ENCODE data around the gene CEP83. TPM values are rescaled to one million over a fixed set of nuclear protein-coding genes. Genes with fewer than 3 reads are reported as not detected.

CEP83 gene
- total RNA-seq, 1 experiment from 2014 or later = 19.2 TPM

DNA sequence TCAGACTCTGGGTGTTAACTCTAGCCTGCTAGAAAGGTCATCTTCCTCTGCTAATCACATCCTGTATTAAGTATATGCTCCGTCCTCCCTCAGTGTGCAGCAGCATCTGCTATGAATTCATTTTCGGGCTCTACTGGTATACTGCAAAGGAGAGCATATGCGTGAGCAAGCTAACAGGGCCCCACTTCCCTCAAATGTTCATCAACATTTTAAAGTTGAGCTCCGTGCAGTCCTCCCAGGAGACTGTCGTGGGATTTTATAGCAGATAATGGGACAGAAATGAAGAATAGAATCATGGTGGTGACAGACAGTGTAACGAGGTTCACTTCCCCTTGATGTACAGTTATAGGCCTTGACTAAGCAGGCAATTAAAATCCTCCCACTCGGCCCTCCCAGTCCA is 179.6 kb downstream of the CEP83 start:
- Histone ChIP-seq H3K4me1 (ENCODE audit: control insufficient read depth in 1 of 2, insufficient read depth in 2 of 2, low read length in 2 of 2) (no peaks in the 10 kb centered on the region), H3K27me3 (ENCODE audit: insufficient read depth, low read length) (no peaks in the 10 kb centered on the region), H4K20me1 (ENCODE audit: insufficient read depth) (no peaks in the 10 kb centered on the region), H3K36me3 (ENCODE audit: control insufficient read depth in 1 of 2, insufficient read depth in 2 of 2, low read length in 2 of 2) (no peaks in the 10 kb centered on the region), H2AFZ (ENCODE audit: low read depth, low read length, poor library complexity, severe bottlenecking) (no peak overlapping the region), H3K9me2 (ENCODE audit: insufficient read depth) (no peaks in the 10 kb centered on the region), H3K27ac (ENCODE audit: low read depth, low read length) (no peak overlapping the region), H3K9me3 (ENCODE audit: control insufficient read depth in 1 of 2, insufficient read depth in 1 of 2, low read depth in 1 of 2, low read length in 2 of 2) (no peaks in the 10 kb centered on the region), H3K79me2 (ENCODE audit: insufficient read depth, low read length) (no peaks in the 10 kb centered on the region), H3K4me2 (ENCODE audit: low read length) (no peak overlapping the region), H3K4me3 (replicated peaks in 1 of 2; ENCODE audit: low read depth in 1 of 2, low read length in 2 of 2) (no peak overlapping the region), H3K9ac (ENCODE audit: low read length) (no peak overlapping the region)
- ChIA-PET CTCF (no interaction called here), RAD21 (ENCODE audit: low non-redundant PET in 1 of 2, low total read pairs in 2 of 2, uncharacterized antibody in 2 of 2, unreplicated experiment in 2 of 2) (no interaction called here), POLR2A (no interaction called here)
- intact Hi-C loops (cut with micrococcal nuclease) = no loop called here
- no peak for TF ChIP-seq RAD21 (IDR thresholded peaks at IDR 0.05; ENCODE audit: low read depth)
- no peak for TF ChIP-seq POLR2A (IDR thresholded peaks at IDR 0.05; ENCODE audit: borderline replicate concordance, extremely low read depth, insufficient read depth, insufficient read length)
- TF ChIP-seq CEBPB (IDR thresholded peaks at IDR 0.05; ENCODE audit: low read depth) = no peak
- DNase-seq (ENCODE audit: low read depth, low spot score) (no peak), ATAC-seq (no peak)
- BruUV-seq (replicated peaks) = no TSS peak

DNA sequence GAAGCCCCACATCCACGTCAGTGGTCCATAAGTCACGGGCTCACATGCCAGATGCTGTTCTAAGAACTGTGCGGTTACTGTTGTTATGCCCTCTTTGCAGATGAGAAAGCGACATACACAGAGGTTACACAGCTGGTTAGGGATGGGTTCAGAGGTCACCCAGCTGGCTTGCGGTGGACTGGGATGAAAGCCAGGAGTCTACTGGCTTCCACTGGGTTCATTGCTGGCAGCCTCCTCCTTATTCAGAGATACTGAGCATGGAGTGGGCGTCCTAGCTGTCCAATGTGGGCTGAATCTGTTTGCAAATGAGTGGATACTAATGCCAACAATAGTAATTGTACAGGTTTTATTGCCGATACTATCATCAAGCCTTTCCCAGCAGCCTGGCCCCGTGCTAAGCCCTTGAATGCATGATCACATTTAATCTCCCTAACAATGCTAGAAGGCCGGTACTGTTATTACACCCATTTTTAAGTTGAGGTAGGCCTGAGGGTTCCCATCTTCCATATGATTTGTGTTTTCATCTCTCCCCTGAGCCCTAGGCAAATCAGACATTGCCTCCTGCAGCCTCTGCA is 182.2 kb downstream of the CEP83 start:
- H3K9me2 ChIP-seq (ENCODE audit: insufficient read depth) = no peaks in the 10 kb centered on the region
- ChIA-PET RAD21 (ENCODE audit: low non-redundant PET in 1 of 2, low total read pairs in 2 of 2, uncharacterized antibody in 2 of 2, unreplicated experiment in 2 of 2) (no interaction called here), POLR2A (no interaction called here), CTCF (no interaction called here)
- no TSS peak for BruUV-seq (replicated peaks)
- no peak overlapping the region for H3K4me2 ChIP-seq (ENCODE audit: low read length)
- no peak overlapping the region for H3K27ac ChIP-seq (ENCODE audit: low read depth, low read length)
- no peak for DNase-seq (ENCODE audit: low read depth, low spot score)
- H3K4me1 ChIP-seq (ENCODE audit: control insufficient read depth in 1 of 2, insufficient read depth in 2 of 2, low read length in 2 of 2) = no peaks in the 10 kb centered on the region
- H3K9ac ChIP-seq (ENCODE audit: low read length) = no peak overlapping the region
- H3K79me2 ChIP-seq (ENCODE audit: insufficient read depth, low read length) = no peaks in the 10 kb centered on the region
- no peaks in the 10 kb centered on the region for H3K27me3 ChIP-seq (ENCODE audit: insufficient read depth, low read length)
- no peaks in the 10 kb centered on the region for H4K20me1 ChIP-seq (ENCODE audit: insufficient read depth)
- H3K4me3 ChIP-seq (replicated peaks in 1 of 2; ENCODE audit: low read depth in 1 of 2, low read length in 2 of 2) = no peak overlapping the region
- ATAC-seq = no peak
- no peak overlapping the region for H2AFZ ChIP-seq (ENCODE audit: low read depth, low read length, poor library complexity, severe bottlenecking)
- intact Hi-C loops (cut with micrococcal nuclease) = no loop called here
- H3K9me3 ChIP-seq (ENCODE audit: control insufficient read depth in 1 of 2, insufficient read depth in 1 of 2, low read depth in 1 of 2, low read length in 2 of 2) = no peaks in the 10 kb centered on the region
- H3K36me3 ChIP-seq (ENCODE audit: control insufficient read depth in 1 of 2, insufficient read depth in 2 of 2, low read length in 2 of 2) = no peaks in the 10 kb centered on the region
- TF ChIP-seq, protein P1, sequence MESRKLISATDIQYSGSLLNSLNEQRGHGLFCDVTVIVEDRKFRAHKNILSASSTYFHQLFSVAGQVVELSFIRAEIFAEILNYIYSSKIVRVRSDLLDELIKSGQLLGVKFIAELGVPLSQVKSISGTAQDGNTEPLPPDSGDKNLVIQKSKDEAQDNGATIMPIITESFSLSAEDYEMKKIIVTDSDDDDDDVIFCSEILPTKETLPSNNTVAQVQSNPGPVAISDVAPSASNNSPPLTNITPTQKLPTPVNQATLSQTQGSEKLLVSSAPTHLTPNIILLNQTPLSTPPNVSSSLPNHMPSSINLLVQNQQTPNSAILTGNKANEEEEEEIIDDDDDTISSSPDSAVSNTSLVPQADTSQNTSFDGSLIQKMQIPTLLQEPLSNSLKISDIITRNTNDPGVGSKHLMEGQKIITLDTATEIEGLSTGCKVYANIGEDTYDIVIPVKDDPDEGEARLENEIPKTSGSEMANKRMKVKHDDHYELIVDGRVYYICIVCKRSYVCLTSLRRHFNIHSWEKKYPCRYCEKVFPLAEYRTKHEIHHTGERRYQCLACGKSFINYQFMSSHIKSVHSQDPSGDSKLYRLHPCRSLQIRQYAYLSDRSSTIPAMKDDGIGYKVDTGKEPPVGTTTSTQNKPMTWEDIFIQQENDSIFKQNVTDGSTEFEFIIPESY (IDR thresholded peaks at IDR 0.05; ENCODE audit: extremely low read depth, insufficient replicate concordance, low read length) = no peak
- TF ChIP-seq EZH2 (IDR thresholded peaks at IDR 0.05) (no peak), CBX3 (IDR thresholded peaks at IDR 0.05; ENCODE audit: low read depth) (no peak), EZH2phosphoT487 (IDR thresholded peaks at IDR 0.05; ENCODE audit: borderline replicate concordance) (no peak), SP1 (IDR thresholded peaks at IDR 0.05; ENCODE audit: low read depth) (no peak), POLR2AphosphoS5 (IDR thresholded peaks at IDR 0.05; ENCODE audit: low read depth, low read length) (no peak), SIN3A (IDR thresholded peaks at IDR 0.05; ENCODE audit: low read depth) (no peak), JUND (IDR thresholded peaks at IDR 0.05) (no peak), ZFX (IDR thresholded peaks at IDR 0.05) (no peak), YY1 (IDR thresholded peaks at IDR 0.05; ENCODE audit: extremely low read depth, insufficient replicate concordance, low read depth, low read length) (no peak), CEBPB (IDR thresholded peaks at IDR 0.05; ENCODE audit: low read depth) (no peak), ZNF274 (IDR thresholded peaks at IDR 0.05; ENCODE audit: low read depth, low read length) (no peak), SRF (IDR thresholded peaks at IDR 0.05; ENCODE audit: low read depth) (no peak), EGR1 (IDR thresholded peaks at IDR 0.05; ENCODE audit: low read depth) (no peak)
- TF ChIP-seq, protein P2, sequence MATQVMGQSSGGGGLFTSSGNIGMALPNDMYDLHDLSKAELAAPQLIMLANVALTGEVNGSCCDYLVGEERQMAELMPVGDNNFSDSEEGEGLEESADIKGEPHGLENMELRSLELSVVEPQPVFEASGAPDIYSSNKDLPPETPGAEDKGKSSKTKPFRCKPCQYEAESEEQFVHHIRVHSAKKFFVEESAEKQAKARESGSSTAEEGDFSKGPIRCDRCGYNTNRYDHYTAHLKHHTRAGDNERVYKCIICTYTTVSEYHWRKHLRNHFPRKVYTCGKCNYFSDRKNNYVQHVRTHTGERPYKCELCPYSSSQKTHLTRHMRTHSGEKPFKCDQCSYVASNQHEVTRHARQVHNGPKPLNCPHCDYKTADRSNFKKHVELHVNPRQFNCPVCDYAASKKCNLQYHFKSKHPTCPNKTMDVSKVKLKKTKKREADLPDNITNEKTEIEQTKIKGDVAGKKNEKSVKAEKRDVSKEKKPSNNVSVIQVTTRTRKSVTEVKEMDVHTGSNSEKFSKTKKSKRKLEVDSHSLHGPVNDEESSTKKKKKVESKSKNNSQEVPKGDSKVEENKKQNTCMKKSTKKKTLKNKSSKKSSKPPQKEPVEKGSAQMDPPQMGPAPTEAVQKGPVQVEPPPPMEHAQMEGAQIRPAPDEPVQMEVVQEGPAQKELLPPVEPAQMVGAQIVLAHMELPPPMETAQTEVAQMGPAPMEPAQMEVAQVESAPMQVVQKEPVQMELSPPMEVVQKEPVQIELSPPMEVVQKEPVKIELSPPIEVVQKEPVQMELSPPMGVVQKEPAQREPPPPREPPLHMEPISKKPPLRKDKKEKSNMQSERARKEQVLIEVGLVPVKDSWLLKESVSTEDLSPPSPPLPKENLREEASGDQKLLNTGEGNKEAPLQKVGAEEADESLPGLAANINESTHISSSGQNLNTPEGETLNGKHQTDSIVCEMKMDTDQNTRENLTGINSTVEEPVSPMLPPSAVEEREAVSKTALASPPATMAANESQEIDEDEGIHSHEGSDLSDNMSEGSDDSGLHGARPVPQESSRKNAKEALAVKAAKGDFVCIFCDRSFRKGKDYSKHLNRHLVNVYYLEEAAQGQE (IDR thresholded peaks at IDR 0.05; ENCODE audit: low read depth) = no peak
- TF ChIP-seq, protein P3, sequence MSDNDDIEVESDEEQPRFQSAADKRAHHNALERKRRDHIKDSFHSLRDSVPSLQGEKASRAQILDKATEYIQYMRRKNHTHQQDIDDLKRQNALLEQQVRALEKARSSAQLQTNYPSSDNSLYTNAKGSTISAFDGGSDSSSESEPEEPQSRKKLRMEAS (IDR thresholded peaks at IDR 0.05) = no peak

Data from HCT116 (cell line).